ENCODE data around the gene NLRC5.

The NLRC5 gene

GRCh38 chr16:57044931-57045693, 55.8 kb downstream of the NLRC5 start:
- H3K36me3 Mint-ChIP-seq (ENCODE audit: low read depth): peaks cover 93% of the 10 kb centered on the region
- H3K4me1 Mint-ChIP-seq (ENCODE audit: low read depth): peaks cover 77% of the 10 kb centered on the region
- no peaks in the 10 kb centered on the region for H3K9me3 Mint-ChIP-seq
- no peak overlapping the region for H3K4me3 Mint-ChIP-seq
- no peaks in the 10 kb centered on the region for H3K27me3 Mint-ChIP-seq
- DNase-seq: no peak
- peak overlapping the region; percentile 90 for H3K27ac Mint-ChIP-seq

- Mint-ChIP-seq H3K4me3 (no peak overlapping the region), H3K27ac (peak overlapping the region; percentile 90)
These were observed 56.5 kb downstream of the NLRC5 start for GRCh38 chr16:57045694-57046381.

GRCh38 chr16:57048095-57048494, 58.7 kb downstream of the NLRC5 start:
- Mint-ChIP-seq H3K4me1 (ENCODE audit: low read depth) (peaks cover 70% of the 10 kb centered on the region), H3K36me3 (ENCODE audit: low read depth) (peaks cover 97% of the 10 kb centered on the region), H3K27me3 (no peaks in the 10 kb centered on the region), H3K9me3 (no peaks in the 10 kb centered on the region), H3K27ac (peak overlapping the region; percentile 82), H3K4me3 (no peak overlapping the region)
- DNase-seq: no peak

More at GRCh38 chr16:57045694-57046381, 56.5 kb downstream of the NLRC5 start:
- peak; percentile 57 for DNase-seq
- H3K4me1 Mint-ChIP-seq (ENCODE audit: low read depth): peaks cover 77% of the 10 kb centered on the region
- peaks cover 94% of the 10 kb centered on the region for H3K36me3 Mint-ChIP-seq (ENCODE audit: low read depth)
- H3K9me3 Mint-ChIP-seq: no peaks in the 10 kb centered on the region
- H3K27me3 Mint-ChIP-seq: no peaks in the 10 kb centered on the region

GRCh38 chr16:57049678-57050077, 60.3 kb downstream of the NLRC5 start:
- no peak for DNase-seq
- peaks cover 97% of the 10 kb centered on the region for H3K36me3 Mint-ChIP-seq (ENCODE audit: low read depth)
- no peaks in the 10 kb centered on the region for H3K9me3 Mint-ChIP-seq
- H3K4me1 Mint-ChIP-seq (ENCODE audit: low read depth): peaks cover 65% of the 10 kb centered on the region
- peak overlapping the region; percentile 91 for H3K27ac Mint-ChIP-seq
- H3K4me3 Mint-ChIP-seq: no peak overlapping the region
- no peaks in the 10 kb centered on the region for H3K27me3 Mint-ChIP-seq

- peaks cover 51% of the 10 kb centered on the region for H3K4me1 Mint-ChIP-seq (ENCODE audit: low read depth)
- H3K9me3 Mint-ChIP-seq: no peaks in the 10 kb centered on the region
- H3K36me3 Mint-ChIP-seq (ENCODE audit: low read depth): peaks cover 97% of the 10 kb centered on the region
- H3K27ac Mint-ChIP-seq: peak overlapping the region; percentile 91
- H3K27me3 Mint-ChIP-seq: no peaks in the 10 kb centered on the region
- peak overlapping the region; percentile 13 for H3K4me3 Mint-ChIP-seq
- DNase-seq: no peak
These were observed 62.4 kb downstream of the NLRC5 start for GRCh38 chr16:57051696-57052228.

GRCh38 chr16:57053206-57053605, 63.8 kb downstream of the NLRC5 start:
- no peak for DNase-seq
- H3K27ac Mint-ChIP-seq: peak overlapping the region; percentile 91
- no peaks in the 10 kb centered on the region for H3K9me3 Mint-ChIP-seq
- H3K27me3 Mint-ChIP-seq: no peaks in the 10 kb centered on the region
- peaks cover 48% of the 10 kb centered on the region for H3K4me1 Mint-ChIP-seq (ENCODE audit: low read depth)
- H3K36me3 Mint-ChIP-seq (ENCODE audit: low read depth): peaks cover 97% of the 10 kb centered on the region
- no peak overlapping the region for H3K4me3 Mint-ChIP-seq

- H3K27ac Mint-ChIP-seq: peak overlapping the region; percentile 91
- no peak for DNase-seq
- H3K4me1 Mint-ChIP-seq (ENCODE audit: low read depth): peaks cover 47% of the 10 kb centered on the region
- H3K36me3 Mint-ChIP-seq (ENCODE audit: low read depth): peaks cover 97% of the 10 kb centered on the region
- no peak overlapping the region for H3K4me3 Mint-ChIP-seq
- H3K9me3 Mint-ChIP-seq: no peaks in the 10 kb centered on the region
- no peaks in the 10 kb centered on the region for H3K27me3 Mint-ChIP-seq
These were observed 65.0 kb downstream of the NLRC5 start for GRCh38 chr16:57054338-57054737.

- H3K4me3 Mint-ChIP-seq: no peak overlapping the region
- no peaks in the 10 kb centered on the region for H3K9me3 Mint-ChIP-seq
- DNase-seq: no peak
- H3K27ac Mint-ChIP-seq: peak overlapping the region; percentile 91
- H3K4me1 Mint-ChIP-seq (ENCODE audit: low read depth): peaks cover 48% of the 10 kb centered on the region
- H3K27me3 Mint-ChIP-seq: no peaks in the 10 kb centered on the region
- H3K36me3 Mint-ChIP-seq (ENCODE audit: low read depth): peaks cover 100% of the 10 kb centered on the region
These were observed 65.4 kb downstream of the NLRC5 start for GRCh38 chr16:57054771-57055170.

- peak overlapping the region; percentile 59 for H3K27ac Mint-ChIP-seq
- H3K36me3 Mint-ChIP-seq (ENCODE audit: low read depth): peaks cover 100% of the 10 kb centered on the region
- H3K27me3 Mint-ChIP-seq: no peaks in the 10 kb centered on the region
- DNase-seq: no peak
- H3K9me3 Mint-ChIP-seq: no peaks in the 10 kb centered on the region
- H3K4me3 Mint-ChIP-seq: no peak overlapping the region
- peaks cover 47% of the 10 kb centered on the region for H3K4me1 Mint-ChIP-seq (ENCODE audit: low read depth)
These were observed 66.3 kb downstream of the NLRC5 start for GRCh38 chr16:57055671-57056070.

GRCh38 chr16:57058291-57058861, 69.0 kb downstream of the NLRC5 start:
- H3K27ac Mint-ChIP-seq: peak overlapping the region; percentile 79
- peaks cover 28% of the 10 kb centered on the region for H3K4me1 Mint-ChIP-seq (ENCODE audit: low read depth)

GRCh38 chr16:57060323-57061083, 71.1 kb downstream of the NLRC5 start:
- no peaks in the 10 kb centered on the region for H3K27me3 Mint-ChIP-seq
- H3K9me3 Mint-ChIP-seq: no peaks in the 10 kb centered on the region
- H3K4me3 Mint-ChIP-seq: no peak overlapping the region
- peak overlapping the region; percentile 84 for H3K27ac Mint-ChIP-seq
- no peak for DNase-seq
- peaks cover 24% of the 10 kb centered on the region for H3K4me1 Mint-ChIP-seq (ENCODE audit: low read depth)
- peaks cover 86% of the 10 kb centered on the region for H3K36me3 Mint-ChIP-seq (ENCODE audit: low read depth)

More at GRCh38 chr16:57058291-57058861, 69.0 kb downstream of the NLRC5 start:
- peaks cover 97% of the 10 kb centered on the region for H3K36me3 Mint-ChIP-seq (ENCODE audit: low read depth)
- no peaks in the 10 kb centered on the region for H3K27me3 Mint-ChIP-seq
- no peak for DNase-seq
- no peak overlapping the region for H3K4me3 Mint-ChIP-seq
- H3K9me3 Mint-ChIP-seq: no peaks in the 10 kb centered on the region

GRCh38 chr16:57061084-57061905, 71.9 kb downstream of the NLRC5 start:
- peak overlapping the region; percentile 84 for H3K27ac Mint-ChIP-seq
- no peaks in the 10 kb centered on the region for H3K9me3 Mint-ChIP-seq
- peaks cover 24% of the 10 kb centered on the region for H3K4me1 Mint-ChIP-seq (ENCODE audit: low read depth)
- H3K36me3 Mint-ChIP-seq (ENCODE audit: low read depth): peaks cover 86% of the 10 kb centered on the region
- no peaks in the 10 kb centered on the region for H3K27me3 Mint-ChIP-seq
- H3K4me3 Mint-ChIP-seq: no peak overlapping the region
- DNase-seq: no peak

GRCh38 chr16:57062329-57062728, 73.0 kb downstream of the NLRC5 start:
- no peaks in the 10 kb centered on the region for H3K9me3 Mint-ChIP-seq
- H3K36me3 Mint-ChIP-seq (ENCODE audit: low read depth): peaks cover 86% of the 10 kb centered on the region
- H3K27me3 Mint-ChIP-seq: no peaks in the 10 kb centered on the region
- H3K4me3 Mint-ChIP-seq: no peak overlapping the region
- H3K4me1 Mint-ChIP-seq (ENCODE audit: low read depth): peaks cover 24% of the 10 kb centered on the region
- peak overlapping the region; percentile 32 for H3K27ac Mint-ChIP-seq
- DNase-seq: no peak

All from activated T-cell treated with anti-CD3 and anti-CD28 coated beads, Interleukin-2, amount 50 U/mL, for 24 hours (primary cell).